HS-5 (cell line): Measurements from ENCODE around the gene MLLT3.

Experiments
- DNase-seq: peaks from one replicate; pipeline ENCODE4 v3.0.0-alpha.2; 2012; ENCODE audit warnings: low read depth

The MLLT3 gene

GRCh38 chr9:20511686-20512085 lies 110.6 kb downstream of the MLLT3 start:
- DNase-seq, result no peak

- no peak for DNase-seq
Observed at GRCh38 chr9:20509466-20509865, 112.8 kb downstream of the MLLT3 start.

- no peak for DNase-seq
Observed at GRCh38 chr9:20508242-20508641, 114.1 kb downstream of the MLLT3 start.

- no peak for DNase-seq
Observed at GRCh38 chr9:20507431-20507830, 114.9 kb downstream of the MLLT3 start.

GRCh38 chr9:20506099-20506900 lies 116.0 kb downstream of the MLLT3 start:
- no peak for DNase-seq

GRCh38 chr9:20505574-20505973 lies 116.7 kb downstream of the MLLT3 start:
- DNase-seq, result no peak

- DNase-seq, result no peak
Observed at GRCh38 chr9:20504930-20505329, 117.4 kb downstream of the MLLT3 start.

- no peak for DNase-seq
Observed at GRCh38 chr9:20500101-20500500, 122.2 kb downstream of the MLLT3 start.

GRCh38 chr9:20499013-20499412 lies 123.3 kb downstream of the MLLT3 start:
- DNase-seq, result no peak

- DNase-seq, result no peak
Observed at GRCh38 chr9:20496328-20496727, 126.0 kb downstream of the MLLT3 start.

GRCh38 chr9:20495098-20495497 lies 127.2 kb downstream of the MLLT3 start:
- no peak for DNase-seq

- no peak for DNase-seq
Observed at GRCh38 chr9:20494035-20494434, 128.3 kb downstream of the MLLT3 start.

GRCh38 chr9:20492772-20493171 lies 129.5 kb downstream of the MLLT3 start:
- no peak for DNase-seq

- DNase-seq, result no peak
Observed at GRCh38 chr9:20491612-20492011, 130.7 kb downstream of the MLLT3 start.

- no peak for DNase-seq
Observed at GRCh38 chr9:20490246-20490834, 132.0 kb downstream of the MLLT3 start.

GRCh38 chr9:20488691-20489090 lies 133.6 kb downstream of the MLLT3 start:
- DNase-seq, result no peak

GRCh38 chr9:20486552-20486951 lies 135.7 kb downstream of the MLLT3 start:
- DNase-seq, result no peak

GRCh38 chr9:20481437-20481836 lies 140.9 kb downstream of the MLLT3 start:
- no peak for DNase-seq

- no peak for DNase-seq
Observed at GRCh38 chr9:20480249-20480648, 142.1 kb downstream of the MLLT3 start.

GRCh38 chr9:20479419-20480155 lies 142.7 kb downstream of the MLLT3 start:
- DNase-seq, result no peak

GRCh38 chr9:20478786-20479185 lies 143.5 kb downstream of the MLLT3 start:
- DNase-seq, result no peak

- DNase-seq, result no peak
Observed at GRCh38 chr9:20477940-20478620, 144.2 kb downstream of the MLLT3 start.
